Fibroblast of mammary gland (primary cell): ENCODE results near the gene SETD5.

ENCODE experiments used
- DNase-seq: peaks from one replicate; pipeline ENCODE4 v3.0.0-alpha.2; 2010; ENCODE audit warnings: low read depth
- H3K4me3 ChIP-seq: 2 replicates; pipeline ENCODE4 v1.5.1; 2011; ENCODE audit warnings: low read depth, mild to moderate bottlenecking, low read length, moderate library complexity; ENCODE audit not compliant: control insufficient read depth
- CTCF ChIP-seq: conservative IDR thresholded peaks from 2 replicates; pipeline ENCODE4 v1.5.1; 2011; ENCODE audit warnings: low read depth, low read length, inconsistent platforms; ENCODE audit not compliant: control insufficient read depth, insufficient read depth

Gene SETD5

GRCh38 chr3:9409981-9410854 lies 12.8 kb downstream of the SETD5 start:
- no peak for TF ChIP-seq CTCF
- no peak overlapping the region for H3K4me3 ChIP-seq
- no peak for DNase-seq

- DNase-seq, result no peak
- no peak overlapping the region for H3K4me3 ChIP-seq
- no peak for TF ChIP-seq CTCF
Measured at GRCh38 chr3:9411302-9411701, 13.9 kb downstream of the SETD5 start.

- no peak for TF ChIP-seq CTCF
- no peak overlapping the region for H3K4me3 ChIP-seq
- DNase-seq, result no peak
Measured at GRCh38 chr3:9412293-9412692, 14.9 kb downstream of the SETD5 start.

GRCh38 chr3:9414826-9415225 lies 17.4 kb downstream of the SETD5 start:
- H3K4me3 ChIP-seq, result no peak overlapping the region
- no peak for DNase-seq
- no peak for TF ChIP-seq CTCF

GRCh38 chr3:9415485-9416138 lies 18.2 kb downstream of the SETD5 start:
- TF ChIP-seq CTCF, result no peak
- DNase-seq, result no peak
- no peak overlapping the region for H3K4me3 ChIP-seq

GRCh38 chr3:9416139-9416780 lies 18.8 kb downstream of the SETD5 start:
- no peak overlapping the region for H3K4me3 ChIP-seq
- no peak for TF ChIP-seq CTCF
- peak; percentile 14 for DNase-seq
